ENCODE measurements around the gene CTAGE6. TPM values are rescaled to one million over a fixed set of nuclear protein-coding genes. Genes with fewer than 3 reads are reported as not detected.
"Not testable (repeated sequence)": the region's sequence is repeated elsewhere in the genome, so short reads cannot be mapped to it uniquely, and the experiment has no call there.

The CTAGE6 gene
- total RNA-seq (0.28 TPM), polyA plus RNA-seq (0.27 TPM)
- long read RNA-seq, donor 1 = 0 reads
- long read RNA-seq, donor 2 = 0 reads
- long read RNA-seq, donor 3 = 0 reads
- long read RNA-seq, donor 4 = 0 reads
- long read RNA-seq, donor 5 = 0 reads
- long read RNA-seq, donor 6 = 0 reads
- long read RNA-seq, donor 7 = 0 reads
- long read RNA-seq, donor 8 = 0 reads
- long read RNA-seq, donor 9 = 0 reads
- long read RNA-seq, donor 10 = 0 reads

GRCh38 chr7:143757596-143757995 is at the start of gene CTAGE6:
Gene CTAGE6 (minus strand): TSS chr7:143757696. CDS start chr7:143757658, 38 bp downstream.
- not testable (repeated sequence) for H3K4me1 ChIP-seq (ENCODE audit: control insufficient read depth in 2 of 2, insufficient read depth in 2 of 2, low read length in 2 of 2); DNase-seq (ENCODE audit: low read depth in 6 of 9, low spot score in 9 of 9); H3K27me3 ChIP-seq (ENCODE audit: control insufficient read depth in 2 of 2, insufficient read depth in 1 of 2, low read length in 1 of 2); H3K4me3 ChIP-seq (ENCODE audit: low read length in 2 of 2); H3K36me3 ChIP-seq (ENCODE audit: control insufficient read depth in 2 of 2, insufficient read depth in 2 of 2, low read length in 1 of 2); H3K9me3 ChIP-seq (ENCODE audit: control insufficient read depth in 2 of 2, insufficient read depth in 1 of 2, low read length in 1 of 2); H3K27ac ChIP-seq (ENCODE audit: low read depth in 1 of 2, low read length in 1 of 2)
- WGBS = no CpG with 5 or more reads among the region's 19 CpGs

GRCh38 chr7:143806664-143807071 is 49.2 kb upstream of the CTAGE6 start:
- not testable (repeated sequence) for H3K9me3 ChIP-seq (ENCODE audit: control insufficient read depth in 2 of 2, insufficient read depth in 1 of 2, low read length in 1 of 2); H3K27me3 ChIP-seq (ENCODE audit: control insufficient read depth in 2 of 2, insufficient read depth in 1 of 2, low read length in 1 of 2); H3K4me3 ChIP-seq (ENCODE audit: low read length in 2 of 2); DNase-seq (ENCODE audit: low read depth in 6 of 9, low spot score in 9 of 9); H3K36me3 ChIP-seq (ENCODE audit: control insufficient read depth in 2 of 2, insufficient read depth in 2 of 2, low read length in 1 of 2); H3K4me1 ChIP-seq (ENCODE audit: control insufficient read depth in 2 of 2, insufficient read depth in 2 of 2, low read length in 2 of 2); H3K27ac ChIP-seq (ENCODE audit: low read depth in 1 of 2, low read length in 1 of 2)
- WGBS = no CpG with 5 or more reads among the region's 5 CpGs

DNA sequence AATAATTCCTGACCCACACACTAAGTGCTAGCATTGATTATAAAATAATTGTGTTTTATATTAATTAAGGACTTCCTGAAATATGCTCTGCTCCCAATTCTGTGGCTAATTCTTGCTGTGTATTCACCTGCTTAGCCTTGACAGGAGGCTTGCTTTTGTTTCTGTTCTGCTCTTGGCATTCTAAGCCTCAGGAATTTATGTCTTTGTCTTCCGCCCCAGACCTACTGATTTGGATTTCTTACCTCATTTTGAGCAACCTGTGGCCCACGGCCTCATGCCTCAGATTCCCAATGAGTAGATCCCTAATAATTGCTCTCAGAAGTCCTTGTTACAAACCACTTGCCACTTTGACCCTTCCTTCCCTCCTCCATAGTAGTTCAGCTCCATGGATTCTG is 40.4 kb upstream of the CTAGE6 start:
- not testable (repeated sequence) for H3K36me3 ChIP-seq (ENCODE audit: control insufficient read depth in 2 of 2, insufficient read depth in 2 of 2, low read length in 1 of 2); DNase-seq (ENCODE audit: low read depth in 6 of 9, low spot score in 9 of 9); H3K4me3 ChIP-seq (ENCODE audit: low read length in 2 of 2); H3K27me3 ChIP-seq (ENCODE audit: control insufficient read depth in 2 of 2, insufficient read depth in 1 of 2, low read length in 1 of 2); H3K27ac ChIP-seq (ENCODE audit: low read depth in 1 of 2, low read length in 1 of 2); H3K4me1 ChIP-seq (ENCODE audit: control insufficient read depth in 2 of 2, insufficient read depth in 2 of 2, low read length in 2 of 2); H3K9me3 ChIP-seq (ENCODE audit: control insufficient read depth in 2 of 2, insufficient read depth in 1 of 2, low read length in 1 of 2)
- WGBS = 91% methylated on average over 1 of the region's 2 CpGs

DNA sequence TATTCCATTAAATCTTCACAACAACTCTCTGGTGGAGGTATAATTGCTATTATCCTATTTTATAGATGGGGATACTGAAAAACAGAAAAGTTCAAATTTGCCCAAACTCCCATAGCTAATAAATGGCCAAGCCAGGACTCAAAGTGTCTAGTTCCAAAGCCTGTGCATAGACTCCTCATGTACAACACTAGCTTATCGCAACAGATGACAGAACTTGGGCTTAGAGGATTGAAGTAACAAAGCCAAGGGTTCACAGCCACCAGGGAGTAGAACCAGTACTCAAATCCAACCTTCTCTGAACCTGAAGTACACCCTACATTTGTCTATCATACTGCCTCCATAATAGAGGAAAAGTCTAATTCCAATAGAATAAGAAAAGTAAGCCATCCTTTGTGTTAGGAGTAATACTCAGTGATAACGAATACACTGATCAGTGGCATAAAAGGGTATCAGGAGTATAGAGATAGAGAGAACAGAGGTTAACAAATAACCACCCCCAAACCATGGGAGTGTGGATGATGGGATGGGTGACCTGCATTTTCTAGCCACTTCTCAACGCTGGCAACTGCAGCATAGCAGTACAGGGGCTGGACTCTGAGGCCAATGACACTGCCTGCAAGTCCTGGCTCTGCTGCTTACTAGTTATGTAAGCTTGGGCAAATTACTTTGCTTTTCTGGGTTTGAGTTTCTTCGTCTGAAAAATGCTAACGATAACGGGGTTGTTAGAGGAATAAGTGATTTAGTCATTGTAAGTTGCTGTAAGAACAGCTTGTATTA is 39.8 kb upstream of the CTAGE6 start:
- WGBS = 94% methylated on average over 4 of the region's 6 CpGs

DNA sequence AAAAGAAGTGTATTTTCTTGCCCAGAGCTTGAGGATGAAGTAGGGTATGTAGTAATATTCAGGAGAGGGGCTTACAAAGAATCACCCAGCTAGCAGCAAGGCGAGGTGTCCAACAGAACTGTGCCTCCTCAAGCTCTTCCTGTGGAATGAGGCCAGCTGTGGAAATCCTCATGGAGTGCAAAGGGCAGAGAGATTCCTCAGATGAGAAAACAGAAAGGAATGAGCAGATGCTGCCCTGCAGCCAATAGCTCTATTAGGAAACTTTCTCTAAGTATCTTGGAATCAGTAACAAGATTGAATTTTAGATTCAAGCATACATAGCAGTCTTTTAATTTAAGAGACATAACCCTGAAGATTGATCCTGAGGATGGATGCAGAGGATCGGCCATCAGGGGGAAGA is 38.2 kb upstream of the CTAGE6 start:
- DNase-seq (ENCODE audit: low read depth in 6 of 9, low spot score in 9 of 9); H3K36me3 ChIP-seq (ENCODE audit: control insufficient read depth in 2 of 2, insufficient read depth in 2 of 2, low read length in 1 of 2); H3K4me1 ChIP-seq (ENCODE audit: control insufficient read depth in 2 of 2, insufficient read depth in 2 of 2, low read length in 2 of 2); H3K27me3 ChIP-seq (ENCODE audit: control insufficient read depth in 2 of 2, insufficient read depth in 1 of 2, low read length in 1 of 2); H3K4me3 ChIP-seq (ENCODE audit: low read length in 2 of 2); H3K9me3 ChIP-seq (ENCODE audit: control insufficient read depth in 2 of 2, insufficient read depth in 1 of 2, low read length in 1 of 2); H3K27ac ChIP-seq (ENCODE audit: low read depth in 1 of 2, low read length in 1 of 2): not testable (repeated sequence)
- no CpG with 5 or more reads among the region's 2 CpGs for WGBS

More for the DNA sequence above, 39.8 kb upstream of the CTAGE6 start:
- H3K4me1 ChIP-seq (ENCODE audit: control insufficient read depth in 2 of 2, insufficient read depth in 2 of 2, low read length in 2 of 2); H3K27me3 ChIP-seq (ENCODE audit: control insufficient read depth in 2 of 2, insufficient read depth in 1 of 2, low read length in 1 of 2); H3K36me3 ChIP-seq (ENCODE audit: control insufficient read depth in 2 of 2, insufficient read depth in 2 of 2, low read length in 1 of 2); H3K9me3 ChIP-seq (ENCODE audit: control insufficient read depth in 2 of 2, insufficient read depth in 1 of 2, low read length in 1 of 2); DNase-seq (ENCODE audit: low read depth in 6 of 9, low spot score in 9 of 9); H3K27ac ChIP-seq (ENCODE audit: low read depth in 1 of 2, low read length in 1 of 2); H3K4me3 ChIP-seq (ENCODE audit: low read length in 2 of 2): not testable (repeated sequence)

DNA sequence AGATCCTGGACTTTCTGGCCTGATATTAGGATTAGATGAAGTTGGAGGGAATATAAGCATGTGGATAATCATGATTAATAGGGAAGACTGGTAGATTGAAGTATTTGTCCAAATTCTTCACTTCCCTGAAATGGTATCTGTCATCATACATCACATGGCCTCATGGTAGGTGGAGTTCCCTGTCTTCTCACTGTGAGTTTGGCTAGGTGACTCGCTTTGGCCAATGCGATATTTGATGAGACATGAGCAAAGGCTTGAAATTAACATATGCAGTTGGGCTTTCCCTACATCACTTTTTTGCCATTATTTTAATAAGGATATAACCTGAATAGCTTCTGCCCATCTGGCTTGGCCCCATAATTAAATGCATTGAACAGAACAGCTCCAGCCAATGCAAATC is 35.1 kb upstream of the CTAGE6 start:
- not testable (repeated sequence) for H3K36me3 ChIP-seq (ENCODE audit: control insufficient read depth in 2 of 2, insufficient read depth in 2 of 2, low read length in 1 of 2); H3K27ac ChIP-seq (ENCODE audit: low read depth in 1 of 2, low read length in 1 of 2); H3K27me3 ChIP-seq (ENCODE audit: control insufficient read depth in 2 of 2, insufficient read depth in 1 of 2, low read length in 1 of 2); DNase-seq (ENCODE audit: low read depth in 6 of 9, low spot score in 9 of 9); H3K4me1 ChIP-seq (ENCODE audit: control insufficient read depth in 2 of 2, insufficient read depth in 2 of 2, low read length in 2 of 2); H3K4me3 ChIP-seq (ENCODE audit: low read length in 2 of 2); H3K9me3 ChIP-seq (ENCODE audit: control insufficient read depth in 2 of 2, insufficient read depth in 1 of 2, low read length in 1 of 2)
- WGBS = 98% methylated on average over 2 of the region's 2 CpGs

GRCh38 chr7:143785415-143786182 is 28.1 kb upstream of the CTAGE6 start:
- H3K27me3 ChIP-seq (ENCODE audit: control insufficient read depth in 2 of 2, insufficient read depth in 1 of 2, low read length in 1 of 2); DNase-seq (ENCODE audit: low read depth in 6 of 9, low spot score in 9 of 9); H3K36me3 ChIP-seq (ENCODE audit: control insufficient read depth in 2 of 2, insufficient read depth in 2 of 2, low read length in 1 of 2); H3K27ac ChIP-seq (ENCODE audit: low read depth in 1 of 2, low read length in 1 of 2); H3K4me1 ChIP-seq (ENCODE audit: control insufficient read depth in 2 of 2, insufficient read depth in 2 of 2, low read length in 2 of 2); H3K4me3 ChIP-seq (ENCODE audit: low read length in 2 of 2); H3K9me3 ChIP-seq (ENCODE audit: control insufficient read depth in 2 of 2, insufficient read depth in 1 of 2, low read length in 1 of 2): not testable (repeated sequence)
- WGBS = no CpG with 5 or more reads among the region's 7 CpGs

GRCh38 chr7:143779591-143779990 is 22.1 kb upstream of the CTAGE6 start:
- not testable (repeated sequence) for H3K9me3 ChIP-seq (ENCODE audit: control insufficient read depth in 2 of 2, insufficient read depth in 1 of 2, low read length in 1 of 2); H3K4me3 ChIP-seq (ENCODE audit: low read length in 2 of 2); H3K4me1 ChIP-seq (ENCODE audit: control insufficient read depth in 2 of 2, insufficient read depth in 2 of 2, low read length in 2 of 2); H3K27me3 ChIP-seq (ENCODE audit: control insufficient read depth in 2 of 2, insufficient read depth in 1 of 2, low read length in 1 of 2); H3K36me3 ChIP-seq (ENCODE audit: control insufficient read depth in 2 of 2, insufficient read depth in 2 of 2, low read length in 1 of 2); H3K27ac ChIP-seq (ENCODE audit: low read depth in 1 of 2, low read length in 1 of 2); DNase-seq (ENCODE audit: low read depth in 6 of 9, low spot score in 9 of 9)
- WGBS = 92% methylated on average over 2 of the region's 2 CpGs

DNA sequence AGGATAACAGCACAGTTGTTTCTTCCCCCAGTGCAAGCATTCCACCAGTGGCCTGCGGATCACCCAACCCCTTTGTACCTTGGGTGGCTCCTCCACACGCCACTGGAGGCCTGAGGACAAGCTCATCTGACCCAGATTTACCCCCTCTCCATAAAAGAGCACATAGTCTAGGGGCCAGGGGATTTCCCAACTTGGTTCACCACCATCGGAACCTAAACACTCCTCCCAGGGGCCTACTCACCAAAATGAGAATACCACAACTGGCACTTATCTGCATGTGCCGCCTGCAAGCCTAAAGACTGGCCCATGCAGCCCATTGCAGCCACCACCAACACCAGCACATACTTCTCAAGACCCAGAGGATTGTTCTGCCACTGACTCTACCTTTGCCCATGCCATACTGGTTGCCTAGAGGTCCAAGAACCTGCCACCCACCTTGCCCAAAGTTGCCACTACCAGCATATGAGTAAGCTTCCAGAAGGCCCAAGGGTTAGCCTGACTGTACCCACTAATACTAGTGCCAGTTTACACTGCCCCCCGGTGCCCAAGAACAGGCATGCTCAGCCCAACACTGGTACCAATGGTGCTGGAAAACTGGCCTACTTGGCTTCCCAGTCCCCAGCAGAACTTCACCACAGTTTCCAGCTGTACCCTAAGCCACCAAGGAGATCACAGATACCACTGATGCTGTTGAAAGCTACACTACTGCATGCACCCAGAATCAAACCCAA is 15.4 kb upstream of the CTAGE6 start:
- not testable (repeated sequence) for H3K27me3 ChIP-seq (ENCODE audit: control insufficient read depth in 2 of 2, insufficient read depth in 1 of 2, low read length in 1 of 2); H3K4me1 ChIP-seq (ENCODE audit: control insufficient read depth in 2 of 2, insufficient read depth in 2 of 2, low read length in 2 of 2); H3K9me3 ChIP-seq (ENCODE audit: control insufficient read depth in 2 of 2, insufficient read depth in 1 of 2, low read length in 1 of 2); H3K27ac ChIP-seq (ENCODE audit: low read depth in 1 of 2, low read length in 1 of 2); H3K36me3 ChIP-seq (ENCODE audit: control insufficient read depth in 2 of 2, insufficient read depth in 2 of 2, low read length in 1 of 2); DNase-seq (ENCODE audit: low read depth in 6 of 9, low spot score in 9 of 9); H3K4me3 ChIP-seq (ENCODE audit: low read length in 2 of 2)
- 98% methylated on average over 2 of the region's 5 CpGs for WGBS
